Duodenal mucosa (tissue), 2 donors: ENCODE results near the gene KIF6.
A peak's percentile ranks its signal among the peaks of the same experiment; 100 is the strongest.

ENCODE experiments used
- H3K27ac ChIP-seq: one replicate; pipeline ENCODE4 v1.7.0; 2013; ENCODE audit warnings: low read depth, low read length
- H3K27me3 ChIP-seq, 2 donors: one replicate each; pipeline ENCODE4 v1.7.0; 2013; ENCODE audit warnings: low read length in 2 of 2, control low read depth in 1 of 2; ENCODE audit not compliant: insufficient read depth in 2 of 2, control insufficient read depth in 1 of 2
- H3K36me3 ChIP-seq, 2 donors: one replicate each; pipeline ENCODE4 v1.7.0; 2013; ENCODE audit warnings: low read length in 2 of 2, control low read depth in 1 of 2; ENCODE audit not compliant: insufficient read depth in 2 of 2, control insufficient read depth in 1 of 2
- H3K4me1 ChIP-seq, 2 donors: one replicate each; pipeline ENCODE4 v1.7.0; 2013; ENCODE audit warnings: low read length in 2 of 2, control low read depth in 1 of 2; ENCODE audit not compliant: insufficient read depth in 2 of 2, control insufficient read depth in 1 of 2
- H3K4me3 ChIP-seq, 2 donors: one replicate each; pipeline ENCODE4 v1.7.0; 2013; ENCODE audit warnings: low read length in 2 of 2, low read depth in 1 of 2
- H3K9ac ChIP-seq, 2 donors: one replicate each; pipeline ENCODE4 v1.7.0; 2013; ENCODE audit warnings: low read length in 2 of 2, low read depth in 1 of 2
- H3K9me3 ChIP-seq, 2 donors: one replicate each; pipeline ENCODE4 v1.7.0; 2013; ENCODE audit warnings: low read length in 2 of 2, control low read depth in 1 of 2; ENCODE audit not compliant: control insufficient read depth in 1 of 2

KIF6 gene, protein sequence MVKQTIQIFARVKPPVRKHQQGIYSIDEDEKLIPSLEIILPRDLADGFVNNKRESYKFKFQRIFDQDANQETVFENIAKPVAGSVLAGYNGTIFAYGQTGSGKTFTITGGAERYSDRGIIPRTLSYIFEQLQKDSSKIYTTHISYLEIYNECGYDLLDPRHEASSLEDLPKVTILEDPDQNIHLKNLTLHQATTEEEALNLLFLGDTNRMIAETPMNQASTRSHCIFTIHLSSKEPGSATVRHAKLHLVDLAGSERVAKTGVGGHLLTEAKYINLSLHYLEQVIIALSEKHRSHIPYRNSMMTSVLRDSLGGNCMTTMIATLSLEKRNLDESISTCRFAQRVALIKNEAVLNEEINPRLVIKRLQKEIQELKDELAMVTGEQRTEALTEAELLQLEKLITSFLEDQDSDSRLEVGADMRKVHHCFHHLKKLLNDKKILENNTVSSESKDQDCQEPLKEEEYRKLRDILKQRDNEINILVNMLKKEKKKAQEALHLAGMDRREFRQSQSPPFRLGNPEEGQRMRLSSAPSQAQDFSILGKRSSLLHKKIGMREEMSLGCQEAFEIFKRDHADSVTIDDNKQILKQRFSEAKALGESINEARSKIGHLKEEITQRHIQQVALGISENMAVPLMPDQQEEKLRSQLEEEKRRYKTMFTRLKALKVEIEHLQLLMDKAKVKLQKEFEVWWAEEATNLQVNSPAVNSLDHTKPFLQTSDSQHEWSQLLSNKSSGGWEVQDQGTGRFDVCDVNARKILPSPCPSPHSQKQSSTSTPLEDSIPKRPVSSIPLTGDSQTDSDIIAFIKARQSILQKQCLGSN

DNA sequence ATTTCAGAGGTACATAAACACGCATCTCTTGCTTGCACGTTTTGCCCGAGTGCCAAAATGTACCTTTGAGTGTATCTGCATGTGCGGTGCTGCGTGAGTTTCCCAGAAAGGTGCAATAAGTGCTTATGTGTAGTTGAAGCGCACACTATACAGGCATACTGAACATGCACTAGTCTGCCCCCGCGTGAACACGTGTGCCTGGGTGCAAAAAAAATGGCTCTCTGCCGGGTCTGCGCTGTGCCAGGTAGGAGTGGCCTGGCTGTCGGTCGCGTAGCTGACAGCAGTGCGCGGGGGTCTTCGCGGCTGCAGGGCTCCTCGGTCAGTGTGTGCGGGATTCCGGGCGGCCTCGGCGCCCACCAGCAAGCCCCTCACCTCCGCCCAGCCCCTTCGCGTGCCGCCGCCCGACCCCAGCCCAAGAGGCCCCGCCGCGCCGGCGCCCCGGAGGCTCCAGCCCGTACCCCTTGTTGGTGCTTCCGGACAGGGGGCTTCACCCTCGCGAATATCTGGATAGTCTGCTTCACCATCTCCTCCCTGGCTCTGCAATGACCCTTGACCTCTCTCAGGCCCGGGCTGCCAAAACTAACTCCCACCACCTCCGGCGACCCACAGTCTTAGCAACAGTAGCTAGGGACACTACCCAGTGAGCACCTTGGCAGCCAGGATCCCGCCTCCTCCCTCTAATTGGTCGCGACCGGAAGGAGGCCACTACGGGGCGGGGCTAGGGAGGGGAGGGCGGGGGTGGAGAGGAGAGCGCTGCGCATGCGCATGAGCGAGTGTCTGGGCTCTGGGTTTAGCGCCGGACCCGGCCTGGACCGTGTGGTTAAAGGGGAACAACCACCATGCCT is at the start of gene KIF6:
Gene KIF6 (minus strand): TSS at position 622 of the 845 bp plus-strand sequence. CDS start 98 bp downstream, at position 524.
- H3K9me3 ChIP-seq = no peaks in the 10 kb centered on the region
- peak within 1 kb of the TSS; percentile 51 to 78 for H3K4me3 ChIP-seq
- no peaks in the 10 kb centered on the region for H3K36me3 ChIP-seq
- H3K4me1 ChIP-seq = peaks cover 0 to 3% of the 10 kb centered on the region in 2 donors
- H3K27me3 ChIP-seq = no peaks in the 10 kb centered on the region
- no peak within 1 kb of the TSS for H3K27ac ChIP-seq
- H3K9ac ChIP-seq = peak within 1 kb of the TSS; percentile 3 to 29

DNA sequence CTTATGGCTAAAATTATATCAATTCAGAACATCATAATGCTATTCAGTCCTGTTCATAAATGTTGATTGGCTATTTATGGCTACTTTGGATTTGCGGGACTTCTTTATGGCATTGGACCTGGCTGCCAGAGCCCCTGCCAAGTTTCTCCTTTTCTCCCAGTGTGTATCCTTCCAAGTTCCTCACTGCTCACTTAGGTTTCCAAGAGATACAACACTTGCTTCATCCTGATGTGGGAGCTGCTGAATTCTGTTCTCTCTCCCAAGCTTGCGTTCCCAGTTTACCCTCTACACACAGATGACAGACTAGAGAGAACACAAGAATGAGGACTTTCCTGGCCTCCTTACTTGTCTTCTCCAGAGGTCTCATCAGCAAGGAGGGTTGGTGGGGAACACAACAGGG is 48.6 kb upstream of the KIF6 start:
- H3K4me3 ChIP-seq = no peak overlapping the region
- H3K36me3 ChIP-seq = no peaks in the 10 kb centered on the region
- no peak overlapping the region for H3K27ac ChIP-seq
- no peak overlapping the region for H3K9ac ChIP-seq
- no peaks in the 10 kb centered on the region for H3K27me3 ChIP-seq
- H3K4me1 ChIP-seq = peaks cover 0 to 3% of the 10 kb centered on the region in 2 donors
- no peaks in the 10 kb centered on the region for H3K9me3 ChIP-seq

DNA sequence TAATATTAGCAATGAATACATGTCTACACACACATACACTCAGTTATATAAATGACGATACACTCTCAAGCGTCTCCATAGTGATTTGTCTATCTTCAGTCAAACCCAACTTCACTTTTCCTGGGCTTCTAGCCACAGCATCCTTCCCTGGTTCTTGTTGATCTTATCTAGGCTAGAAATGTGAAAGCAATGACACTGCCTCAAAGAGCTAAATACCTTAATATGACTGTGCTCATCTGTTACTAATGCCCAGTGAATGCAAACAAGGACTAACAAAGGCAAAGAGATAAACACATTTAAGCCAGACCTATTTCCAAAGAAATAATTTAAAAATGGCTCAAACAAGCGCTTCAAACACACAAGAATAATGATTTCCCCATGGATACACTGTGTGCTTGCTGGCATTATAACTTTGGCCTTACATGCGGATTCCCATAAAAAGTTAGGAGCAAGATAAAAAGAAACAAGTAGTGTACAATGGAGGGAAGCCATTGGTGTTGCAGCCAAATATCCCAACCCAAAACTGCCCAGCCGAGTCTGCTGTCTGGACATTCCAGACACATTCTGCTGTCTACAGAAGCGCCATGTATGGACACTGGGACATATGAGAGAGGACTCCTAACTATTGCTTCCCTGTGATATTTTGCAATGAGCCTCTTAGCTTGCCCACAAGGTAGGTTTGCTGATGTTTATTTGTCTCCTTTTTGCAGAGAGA is 47.5 kb upstream of the KIF6 start:
- no peaks in the 10 kb centered on the region for H3K36me3 ChIP-seq
- H3K4me1 ChIP-seq = peaks cover 0 to 2% of the 10 kb centered on the region in 2 donors

DNA sequence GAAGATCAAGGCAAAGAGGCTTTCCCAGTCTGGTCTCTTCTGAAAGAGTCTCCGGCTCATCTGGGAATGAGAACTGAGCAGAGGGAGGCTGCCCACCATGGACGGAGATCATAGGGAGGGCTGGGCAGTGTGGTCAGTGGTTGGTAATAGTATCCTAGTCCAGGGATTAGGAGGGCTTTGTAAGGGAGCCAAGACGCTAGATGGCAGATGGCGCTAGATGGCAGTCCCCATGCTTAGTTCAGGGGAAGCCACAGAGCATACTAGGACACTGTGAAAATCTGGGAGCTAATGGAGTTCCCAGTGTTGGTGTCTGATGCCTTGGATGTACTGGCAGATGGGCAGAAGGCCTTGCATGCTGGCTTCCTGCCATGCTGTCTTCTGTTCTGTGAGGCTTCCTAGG is 45.2 kb upstream of the KIF6 start:
- no peak overlapping the region for H3K4me3 ChIP-seq
- H3K9me3 ChIP-seq = no peaks in the 10 kb centered on the region
- H3K27ac ChIP-seq = no peak overlapping the region
- H3K4me1 ChIP-seq = no peaks in the 10 kb centered on the region
- H3K27me3 ChIP-seq = no peaks in the 10 kb centered on the region
- H3K36me3 ChIP-seq = no peaks in the 10 kb centered on the region
- H3K9ac ChIP-seq = no peak overlapping the region

More for the DNA sequence above, 47.5 kb upstream of the KIF6 start:
- Histone ChIP-seq H3K9me3 (no peaks in the 10 kb centered on the region), H3K9ac (no peak overlapping the region), H3K27ac (no peak overlapping the region), H3K27me3 (no peaks in the 10 kb centered on the region), H3K4me3 (no peak overlapping the region)

DNA sequence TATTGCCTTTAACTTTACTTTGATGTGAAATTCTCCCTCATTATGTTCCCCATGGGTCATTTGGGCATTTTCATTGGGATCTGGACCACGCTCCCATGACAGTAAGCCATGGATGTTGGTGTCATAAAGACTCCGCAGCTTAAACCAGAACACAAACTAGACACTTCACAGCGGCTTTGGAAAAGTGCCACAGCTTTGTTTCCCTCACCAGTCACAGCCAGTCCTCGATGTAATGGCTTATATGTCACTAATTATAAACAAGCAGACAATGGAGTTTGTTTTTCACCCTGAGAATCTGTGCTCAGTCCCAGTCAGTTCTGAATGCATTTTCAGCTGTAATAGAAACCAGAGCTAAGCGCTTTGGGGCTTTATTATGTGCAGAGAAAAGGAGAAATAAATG is 43.8 kb upstream of the KIF6 start:
- Histone ChIP-seq H3K36me3 (no peaks in the 10 kb centered on the region), H3K4me3 (no peak overlapping the region), H3K9me3 (no peaks in the 10 kb centered on the region), H3K27me3 (no peaks in the 10 kb centered on the region), H3K9ac (no peak overlapping the region), H3K27ac (no peak overlapping the region), H3K4me1 (no peaks in the 10 kb centered on the region)

DNA sequence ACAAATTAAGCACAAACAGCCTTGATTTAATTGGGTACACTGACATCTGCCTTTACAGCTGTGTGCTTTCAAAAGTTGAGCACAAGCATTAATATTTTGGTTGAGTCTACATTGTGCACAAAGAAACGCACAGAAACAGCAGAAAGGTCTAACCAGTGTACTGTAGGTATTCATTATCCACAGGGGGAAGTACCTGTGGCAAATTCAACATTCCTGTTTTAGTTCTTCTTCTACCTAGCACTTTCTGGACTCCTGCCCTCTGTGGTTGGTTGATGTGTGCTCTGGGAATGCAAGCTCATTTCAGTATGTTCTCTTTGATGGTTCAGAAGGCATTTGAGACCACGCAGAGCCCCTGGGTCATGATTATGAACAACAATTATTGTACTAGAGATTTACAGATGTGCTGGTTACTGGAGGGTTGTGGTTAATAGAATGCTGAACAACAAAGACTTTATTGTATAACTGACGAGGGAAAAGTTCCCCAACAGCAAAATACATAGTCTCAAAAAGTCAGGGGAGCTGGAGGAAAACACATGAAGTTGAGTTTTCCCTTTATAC is 40.4 kb upstream of the KIF6 start:
- H3K9ac ChIP-seq = no peak overlapping the region
- H3K27ac ChIP-seq = no peak overlapping the region
- H3K4me1 ChIP-seq = no peaks in the 10 kb centered on the region
- no peaks in the 10 kb centered on the region for H3K36me3 ChIP-seq
- no peak overlapping the region for H3K4me3 ChIP-seq
- H3K9me3 ChIP-seq = no peaks in the 10 kb centered on the region
- H3K27me3 ChIP-seq = no peaks in the 10 kb centered on the region

DNA sequence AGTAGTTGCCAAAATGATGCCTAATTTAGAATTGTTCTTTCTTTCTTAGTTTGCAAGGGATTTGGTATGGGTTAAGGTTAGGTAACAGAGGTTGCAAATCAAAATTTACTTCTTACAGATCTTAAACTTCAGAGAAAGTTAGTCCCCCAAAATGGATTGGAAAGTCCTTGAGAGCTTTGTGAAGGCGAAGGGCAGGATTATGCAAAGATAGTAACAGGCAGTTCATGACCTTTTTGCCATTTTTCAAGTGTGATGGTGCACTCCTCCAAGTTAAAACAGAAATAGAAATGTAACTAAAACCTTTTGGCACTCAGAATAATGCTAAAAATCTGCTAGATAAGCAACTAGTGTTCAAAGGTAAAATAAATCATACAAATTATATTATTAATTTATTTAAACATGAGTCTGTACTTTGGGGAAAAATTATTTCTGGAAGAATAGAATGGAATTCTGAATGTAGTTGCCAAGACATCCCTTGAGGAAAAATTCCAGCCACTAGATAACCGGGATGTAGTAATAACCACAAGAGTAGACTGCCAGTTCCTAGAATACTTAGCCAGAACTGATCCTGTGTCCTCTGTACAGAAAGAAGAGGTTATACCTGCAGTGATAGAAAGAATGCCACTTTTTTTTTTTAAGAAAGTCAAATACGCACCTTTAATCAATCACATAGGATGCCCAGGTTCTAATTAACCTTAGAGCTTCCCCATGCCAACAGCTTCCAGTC is 35.2 kb upstream of the KIF6 start:
- no peaks in the 10 kb centered on the region for H3K4me1 ChIP-seq
- no peak overlapping the region for H3K4me3 ChIP-seq
- no peaks in the 10 kb centered on the region for H3K9me3 ChIP-seq
- peaks cover 0 to 3% of the 10 kb centered on the region in 2 donors for H3K27me3 ChIP-seq
- H3K27ac ChIP-seq = no peak overlapping the region
- no peak overlapping the region for H3K9ac ChIP-seq
- no peaks in the 10 kb centered on the region for H3K36me3 ChIP-seq

DNA sequence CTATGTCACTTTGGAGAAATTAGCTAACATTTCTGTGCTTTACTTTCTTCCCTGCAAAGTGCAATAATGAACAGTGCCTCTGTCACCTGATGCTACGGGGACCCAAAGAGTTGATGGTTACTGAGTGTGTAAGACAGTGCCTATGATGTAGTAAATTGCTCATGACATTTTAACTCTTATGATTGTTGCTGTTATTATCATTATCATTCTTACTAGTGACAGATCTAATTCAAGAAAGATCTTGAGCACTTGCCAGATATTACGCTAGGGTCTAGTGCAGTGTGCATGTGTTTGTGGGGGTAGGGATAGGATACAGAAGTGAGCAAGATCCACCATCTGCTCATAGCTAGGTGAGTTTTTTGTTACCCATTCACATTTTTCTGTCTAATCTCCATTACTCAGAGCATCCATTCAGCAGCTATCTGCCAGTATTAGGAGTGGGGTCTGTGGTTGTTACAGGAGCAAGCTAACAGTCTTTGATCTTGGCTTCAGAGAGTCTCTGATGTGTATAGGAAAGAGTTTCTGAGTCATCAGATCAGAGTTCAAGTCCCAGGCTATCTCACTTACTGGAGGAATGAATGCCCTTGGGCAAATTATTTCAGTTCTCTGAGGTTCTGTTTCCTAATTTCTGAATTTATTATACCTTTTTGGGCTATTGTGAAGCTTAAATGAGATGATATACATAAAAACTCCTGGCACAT is 33.8 kb upstream of the KIF6 start:
- Histone ChIP-seq H3K27me3 (peaks cover 0 to 3% of the 10 kb centered on the region in 2 donors), H3K27ac (no peak overlapping the region), H3K9ac (no peak overlapping the region), H3K4me3 (no peak overlapping the region), H3K4me1 (no peaks in the 10 kb centered on the region), H3K9me3 (no peaks in the 10 kb centered on the region), H3K36me3 (no peaks in the 10 kb centered on the region)
